Fibroblast of villous mesenchyme (primary cell): ENCODE measurements around the gene CXCR6. TPM values are rescaled to one million over a fixed set of nuclear protein-coding genes. Genes with fewer than 3 reads are reported as not detected.

ENCODE experiments used
- DNase-seq: peaks from one replicate; pipeline ENCODE4 v3.0.0-alpha.2; 2010; ENCODE audit warnings: low read depth
- H3K4me3 ChIP-seq: 2 replicates; pipeline ENCODE4 v1.5.1; 2011; ENCODE audit warnings: low read depth, mild to moderate bottlenecking, low read length
- CTCF ChIP-seq: IDR thresholded peaks from 2 replicates; pipeline ENCODE4 v1.5.1; 2012; ENCODE audit warnings: low read depth, mild to moderate bottlenecking, low read length; ENCODE audit not compliant: insufficient read depth
- total RNA-seq: library from RNA; depleted of rRNA; stranded (reverse); fragments of >200 nt; gene quantifications from 2 replicates; pipeline ENCODE4 v1.2.3, GENCODE V29; 2012

The CXCR6 gene
- total RNA-seq, 1 donor = under 0.01 TPM

- no peak for DNase-seq
- TF ChIP-seq CTCF = no peak
- H3K4me3 ChIP-seq = no peak overlapping the region
These were observed 21.3 kb upstream of the CXCR6 start for GRCh38 chr3:45922039-45922326.

- no peak for TF ChIP-seq CTCF
- DNase-seq = no peak
- no peak overlapping the region for H3K4me3 ChIP-seq
These were observed 20.2 kb upstream of the CXCR6 start for GRCh38 chr3:45922950-45923590.

- TF ChIP-seq CTCF = no peak
- peak; percentile 15 for DNase-seq
- H3K4me3 ChIP-seq = no peak overlapping the region
These were observed 19.5 kb upstream of the CXCR6 start for GRCh38 chr3:45923755-45924154.

DNA sequence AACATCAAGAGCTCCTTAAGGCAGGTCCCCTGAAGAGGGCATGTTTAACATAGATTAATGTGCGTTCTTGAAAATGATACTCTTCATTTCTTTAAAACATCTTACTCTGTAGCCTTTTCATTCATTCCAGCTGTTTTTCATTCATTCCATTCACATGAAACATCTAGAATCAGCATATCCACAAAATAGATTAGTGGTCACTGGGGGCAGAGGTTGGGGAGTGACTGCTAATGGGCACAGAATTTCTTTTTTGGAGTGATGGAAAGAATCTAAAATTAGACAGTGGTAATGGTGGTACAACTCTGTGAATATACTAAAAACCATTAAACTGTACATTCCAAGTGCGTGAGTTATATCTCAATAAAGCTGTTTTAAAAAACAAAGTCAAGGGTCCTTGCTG, 15.4 kb upstream of the CXCR6 start:
- DNase-seq = no peak
- no peak overlapping the region for H3K4me3 ChIP-seq
- no peak for TF ChIP-seq CTCF

- DNase-seq = peak; percentile 30
- H3K4me3 ChIP-seq = no peak overlapping the region
- peak; percentile 89 for TF ChIP-seq CTCF
These were observed 14.1 kb upstream of the CXCR6 start for GRCh38 chr3:45929042-45929679.

DNA sequence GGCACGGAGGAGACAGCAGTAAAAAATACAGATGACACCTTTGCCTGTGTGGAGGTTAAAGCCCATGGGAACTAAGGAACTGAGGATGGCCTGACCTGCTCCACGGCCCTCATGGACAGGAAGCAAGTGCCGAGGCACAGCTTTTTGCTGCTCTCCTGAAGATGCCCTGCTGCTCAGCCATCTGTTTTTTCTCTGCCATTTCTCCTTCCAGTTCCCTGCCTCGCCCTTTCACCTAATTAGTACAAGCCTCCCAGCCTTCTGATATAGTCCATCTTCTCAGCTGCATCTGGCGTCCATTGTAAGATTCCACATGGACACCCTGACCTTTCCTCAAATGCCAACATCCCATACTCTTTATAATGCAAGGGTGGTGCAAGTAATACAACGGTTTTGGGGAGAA, 11.8 kb upstream of the CXCR6 start:
- H3K4me3 ChIP-seq = no peak overlapping the region
- no peak for TF ChIP-seq CTCF
- no peak for DNase-seq

GRCh38 chr3:45932112-45932511, 11.2 kb upstream of the CXCR6 start:
- TF ChIP-seq CTCF = no peak
- DNase-seq = no peak
- no peak overlapping the region for H3K4me3 ChIP-seq
